HG03095 (cell line): ENCODE data around the gene SMR3A.

ENCODE experiments used
- ATAC-seq: cut with Tn5 transposase; IDR thresholded peaks from one replicate; pipeline ENCODE4 v1.9.1; 2021; ENCODE audit warnings: moderate library complexity; ENCODE audit not compliant: unreplicated experiment

Gene SMR3A

DNA sequence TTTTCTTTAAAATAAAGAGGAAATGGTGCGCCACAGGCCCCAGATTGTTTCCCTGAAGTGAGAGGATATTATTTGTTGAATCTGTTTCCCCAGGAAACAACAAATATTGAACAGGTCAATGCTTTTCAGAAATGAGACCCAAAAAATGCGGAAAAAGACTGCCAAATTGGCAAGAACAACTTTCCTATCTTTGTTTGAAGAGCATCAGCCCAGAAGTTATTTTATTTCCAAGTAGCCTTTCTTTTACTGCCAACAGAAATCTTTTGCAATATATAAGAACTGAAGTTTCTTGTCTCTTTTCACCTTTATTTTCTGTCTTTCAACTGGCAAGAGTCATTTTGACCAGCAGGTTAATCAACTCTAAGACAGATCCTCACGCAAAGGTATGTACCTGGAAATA, at the start of gene SMR3A:
Gene SMR3A, plus strand, starts transcription at position 301 of the 400 bp plus-strand sequence. CDS start 1,356 bp downstream, outside the sequence.
- ATAC-seq = no peak

DNA sequence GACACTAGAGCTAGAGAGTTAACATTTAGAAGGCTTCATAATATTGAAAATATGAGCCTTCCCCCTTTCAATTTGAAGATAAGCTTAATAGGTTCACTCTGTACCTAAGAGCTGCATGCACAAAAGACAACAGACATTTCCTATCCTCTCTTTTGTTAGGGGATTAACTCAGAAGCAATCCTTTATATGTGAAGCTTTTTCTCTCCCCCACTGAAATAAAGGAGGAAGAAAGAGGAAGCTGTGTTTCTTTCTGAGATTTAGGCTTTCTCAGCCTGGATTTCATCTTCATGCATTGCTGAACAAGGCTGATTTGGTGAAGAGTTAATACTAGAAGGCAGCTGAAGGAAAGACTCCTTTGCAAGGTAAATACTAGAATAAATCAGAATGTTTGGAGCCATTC, 46.8 kb upstream of the SMR3A start:
- ATAC-seq = no peak

DNA sequence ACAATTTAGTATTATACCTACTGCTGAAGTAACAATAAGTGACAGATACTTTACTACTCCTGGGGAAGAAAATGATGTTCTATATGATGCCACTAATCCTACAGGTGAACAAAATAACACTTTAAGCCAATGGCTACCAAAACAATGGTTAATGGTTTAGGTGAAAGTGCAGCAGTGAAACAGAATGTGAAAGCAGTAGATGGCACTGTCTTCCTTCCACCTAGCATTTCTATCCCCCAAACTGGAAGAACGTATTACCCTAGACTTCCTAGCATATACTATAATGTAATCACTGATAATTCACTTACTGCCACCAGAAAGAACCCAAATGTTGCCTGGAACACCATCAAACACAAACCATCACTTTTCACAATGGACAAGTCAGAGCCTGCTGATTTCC, 44.6 kb upstream of the SMR3A start:
- no peak for ATAC-seq

DNA sequence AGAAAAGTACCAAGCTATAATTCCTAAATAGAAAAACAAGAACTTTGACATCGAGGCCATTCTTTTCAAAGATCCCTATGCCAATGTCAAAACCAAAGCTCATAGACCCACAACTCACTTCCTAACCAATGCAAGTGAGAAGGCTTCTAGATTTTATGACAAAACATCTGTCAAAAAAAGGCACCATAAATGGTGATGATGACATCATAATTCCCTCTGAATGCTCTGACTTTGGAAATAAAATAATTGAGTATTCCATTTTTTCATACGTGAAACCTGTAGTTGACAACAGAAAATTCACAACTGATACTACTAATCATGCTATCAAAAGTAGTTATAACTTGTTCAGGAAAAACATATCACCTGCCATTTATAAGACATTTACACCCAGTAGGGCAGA, 34.5 kb upstream of the SMR3A start:
- no peak for ATAC-seq

DNA sequence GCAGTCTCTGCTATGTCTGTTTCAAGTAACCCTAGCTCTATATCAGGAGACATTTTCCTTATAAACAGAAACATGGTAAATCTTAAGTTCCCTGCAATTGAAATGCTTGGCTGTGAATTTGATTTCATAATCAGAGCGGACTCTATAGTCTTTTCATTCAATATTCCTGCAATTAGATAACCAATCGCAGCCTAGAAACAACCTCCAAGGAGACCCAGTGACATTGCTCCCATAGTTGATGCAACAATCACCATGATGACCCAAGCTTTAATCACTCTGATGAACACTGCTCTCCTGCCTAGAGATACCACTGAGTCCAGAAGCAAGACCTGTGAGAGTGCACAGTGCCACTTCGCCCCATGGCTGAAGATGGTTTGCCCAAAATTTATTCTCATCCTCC, 25.9 kb upstream of the SMR3A start, which contains the start of gene CABS1:
Gene CABS1, plus strand, starts transcription at position 301 of the 400 bp plus-strand sequence. Its CDS starts 59 bp downstream, at position 360.
- no peak for ATAC-seq

DNA sequence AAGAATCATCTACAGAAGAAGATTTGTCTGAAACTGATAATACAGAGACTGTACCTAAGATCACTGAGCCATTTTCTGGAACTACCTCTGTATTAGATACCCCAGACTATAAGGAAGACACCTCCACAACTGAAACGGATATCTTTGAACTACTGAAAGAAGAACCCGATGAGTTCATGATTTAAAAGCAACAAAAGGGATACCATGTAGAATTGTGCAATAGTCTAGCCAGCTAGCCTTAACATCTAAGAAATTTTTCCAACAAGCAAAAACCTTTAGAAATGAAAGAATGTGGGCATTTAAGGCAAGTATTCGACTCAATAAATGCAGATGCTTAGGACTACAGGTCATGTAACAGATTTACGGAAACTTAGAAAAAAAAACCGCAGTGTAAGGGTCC, 24.5 kb upstream of the SMR3A start:
- ATAC-seq = no peak

DNA sequence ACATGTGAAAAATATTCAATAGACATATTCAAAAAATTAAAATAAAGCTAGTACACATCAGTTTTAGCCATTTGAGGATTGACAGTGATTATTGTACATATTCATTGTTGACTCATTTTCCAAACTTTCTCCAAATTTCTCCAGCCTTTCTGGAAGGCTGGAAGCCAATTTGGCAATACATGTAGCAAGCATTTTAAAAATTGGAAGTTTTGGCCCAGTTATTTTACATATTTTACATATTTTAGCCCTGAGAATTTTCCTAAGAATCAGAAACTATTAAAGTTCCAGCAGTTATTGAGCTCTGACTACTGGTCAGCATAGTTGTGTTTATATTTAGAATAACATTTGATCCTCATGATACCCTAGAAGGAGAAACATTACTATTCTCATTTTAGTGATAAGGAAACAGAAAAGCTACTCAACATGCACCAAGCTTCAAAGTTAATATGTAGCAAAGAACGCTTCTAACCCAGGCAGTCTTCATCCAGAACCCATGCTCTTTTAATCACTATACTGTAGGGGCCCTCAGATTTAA, 22.6 kb upstream of the SMR3A start:
- no peak for ATAC-seq

DNA sequence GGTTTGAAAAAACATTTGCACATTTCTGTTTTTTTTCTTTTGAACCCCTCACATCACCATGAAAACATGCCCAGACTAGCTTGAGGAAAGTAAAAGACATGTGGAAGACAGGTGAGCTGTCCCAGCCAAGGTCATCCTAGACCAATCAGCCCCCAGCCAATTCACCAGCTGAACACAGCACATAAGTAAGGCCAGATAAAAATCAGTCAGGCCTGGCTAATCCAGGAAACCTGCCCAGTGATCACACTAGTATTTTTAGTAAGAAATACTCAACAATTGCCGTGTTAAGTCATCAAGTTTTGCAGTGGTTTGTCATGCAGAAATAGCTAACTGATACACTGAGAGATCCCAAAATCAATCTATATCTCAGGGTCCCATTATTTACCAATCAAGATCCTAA, 4.4 kb upstream of the SMR3A start:
- no peak for ATAC-seq

DNA sequence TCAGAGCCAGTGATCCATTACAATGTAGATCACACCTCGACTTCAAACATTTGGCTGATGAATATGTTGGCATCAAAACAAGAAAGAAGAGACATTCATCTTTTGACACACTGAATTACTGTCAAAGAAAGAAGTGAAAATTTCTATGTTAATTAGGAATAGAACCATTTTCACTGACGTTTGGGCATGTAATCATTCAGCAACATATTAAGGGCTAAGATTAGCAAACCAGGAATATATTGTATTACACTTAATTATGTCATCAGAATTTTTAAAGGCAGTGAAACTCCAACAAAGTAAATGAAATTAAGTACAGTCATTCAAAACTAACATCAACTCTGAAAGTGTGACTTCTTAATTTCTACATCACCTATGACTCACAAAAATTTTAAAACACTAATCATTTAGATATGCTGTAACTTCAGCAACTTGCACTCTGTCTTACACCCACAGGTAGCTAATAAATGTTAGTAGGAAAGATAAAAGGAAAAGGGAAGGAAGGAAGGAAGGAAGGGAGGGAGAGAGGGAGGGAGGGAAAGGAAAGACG, 1.4 kb upstream of the SMR3A start:
- no peak for ATAC-seq

DNA sequence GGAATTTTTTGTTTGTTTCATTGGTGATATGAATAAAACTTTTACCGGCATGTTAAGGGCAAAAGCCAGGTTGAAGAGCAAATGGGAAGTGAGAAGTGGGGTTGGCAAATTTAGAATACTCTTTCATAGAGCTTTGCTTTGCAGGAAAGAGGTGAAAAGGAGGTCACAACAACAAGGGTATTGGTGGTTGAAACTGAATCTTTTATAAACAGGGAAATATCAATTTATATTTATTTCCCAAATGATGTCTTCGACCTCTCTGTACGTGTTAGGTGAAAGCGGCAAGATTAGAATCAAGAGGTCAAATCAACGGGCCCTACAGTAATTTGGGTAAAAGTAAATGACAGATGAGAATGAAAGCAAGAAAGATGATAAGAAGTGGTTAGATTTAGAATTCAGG, 3.4 kb downstream of the SMR3A start:
- ATAC-seq = no peak

DNA sequence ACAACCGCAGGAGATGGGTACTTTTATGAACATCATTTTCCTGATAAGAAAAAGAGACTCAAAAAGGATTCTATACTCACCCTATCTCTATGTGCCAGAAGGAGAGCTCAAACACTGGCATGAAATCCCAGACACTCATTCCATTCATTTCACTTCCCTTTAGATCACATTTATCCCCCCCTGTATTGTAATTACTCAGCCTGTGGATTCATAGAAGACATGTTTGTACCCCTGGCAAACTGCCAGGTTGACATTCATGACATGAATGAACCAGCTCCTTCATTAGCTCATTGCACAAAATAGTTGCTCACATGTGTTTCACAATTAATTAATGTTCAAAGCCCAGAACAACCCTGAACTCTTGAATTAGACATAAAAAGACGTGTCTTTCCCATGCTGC, 4.9 kb downstream of the SMR3A start:
- ATAC-seq = no peak

DNA sequence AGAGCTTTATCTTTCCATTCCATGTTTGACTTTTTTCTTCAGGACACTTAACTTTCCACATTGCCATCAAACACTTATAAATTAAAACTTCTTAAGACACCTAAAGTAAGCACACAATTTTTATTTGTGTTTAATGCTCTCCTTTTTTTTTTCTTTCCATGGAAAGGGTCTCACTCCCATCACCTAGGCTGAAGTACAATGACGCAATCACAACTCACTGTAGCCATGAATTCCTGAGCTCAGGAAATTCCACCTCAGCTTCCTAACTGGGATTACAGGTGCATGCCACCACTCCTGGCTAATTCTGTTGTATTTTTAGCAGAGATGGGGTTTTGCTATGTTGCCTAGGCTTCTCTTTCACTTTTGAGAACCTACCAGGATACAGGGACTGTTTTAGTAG, 7.3 kb downstream of the SMR3A start:
- ATAC-seq = no peak

DNA sequence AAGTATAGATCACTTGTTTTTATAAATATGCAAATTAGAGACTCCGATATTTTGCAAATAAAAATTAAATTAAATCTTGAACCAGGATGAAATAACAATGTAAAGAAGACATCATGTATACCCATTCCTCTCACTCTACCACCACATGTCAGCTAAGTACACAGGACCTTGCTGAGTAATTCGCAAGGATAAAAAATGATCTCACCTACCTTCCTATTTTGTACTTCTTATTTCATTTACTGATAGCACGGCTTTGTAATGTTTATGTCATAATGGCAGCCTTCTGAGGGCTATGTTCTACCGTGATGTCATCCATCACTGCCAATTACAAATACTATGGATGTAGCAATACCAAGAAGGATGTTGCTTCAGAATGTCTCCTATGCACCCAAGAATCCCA, 11.4 kb downstream of the SMR3A start:
- ATAC-seq = no peak

DNA sequence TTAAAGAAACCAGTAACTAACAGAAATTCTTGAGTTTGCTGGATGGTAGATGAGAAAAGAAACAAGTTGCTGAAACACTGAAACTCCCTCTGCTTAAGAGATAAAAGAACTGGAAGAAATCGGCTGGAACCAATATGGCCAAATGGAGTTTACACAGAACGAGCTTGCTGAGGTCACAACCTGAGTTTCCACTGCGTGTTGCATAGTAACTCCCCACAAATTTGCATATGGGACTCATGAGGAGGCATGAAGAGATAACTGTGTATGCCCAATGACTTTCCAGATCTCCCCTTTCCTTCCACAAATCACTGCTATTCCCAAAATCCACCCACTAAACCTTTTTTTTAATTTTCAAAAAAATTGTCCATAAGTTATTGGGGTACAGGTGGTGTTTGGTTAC, 12.2 kb downstream of the SMR3A start:
- ATAC-seq = no peak

DNA sequence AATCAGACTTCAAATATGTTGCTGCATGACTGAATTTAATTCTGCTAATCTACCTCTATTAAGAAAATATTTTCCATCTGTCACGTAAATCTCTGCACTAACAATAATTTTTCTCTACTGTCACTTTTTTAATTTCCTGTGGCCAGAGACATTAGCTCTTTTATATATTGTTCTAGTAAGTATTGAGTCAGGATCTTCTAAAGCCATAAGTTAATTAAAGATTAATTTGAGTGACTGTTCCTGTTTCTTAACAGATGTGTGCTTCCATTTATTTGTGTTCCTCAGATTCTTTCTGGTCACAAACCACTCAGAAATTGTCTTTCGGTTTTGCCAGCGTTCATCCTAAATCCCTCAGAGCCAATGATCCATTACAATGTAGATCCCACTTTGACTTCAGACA, 20.0 kb downstream of the SMR3A start:
- ATAC-seq = no peak

DNA sequence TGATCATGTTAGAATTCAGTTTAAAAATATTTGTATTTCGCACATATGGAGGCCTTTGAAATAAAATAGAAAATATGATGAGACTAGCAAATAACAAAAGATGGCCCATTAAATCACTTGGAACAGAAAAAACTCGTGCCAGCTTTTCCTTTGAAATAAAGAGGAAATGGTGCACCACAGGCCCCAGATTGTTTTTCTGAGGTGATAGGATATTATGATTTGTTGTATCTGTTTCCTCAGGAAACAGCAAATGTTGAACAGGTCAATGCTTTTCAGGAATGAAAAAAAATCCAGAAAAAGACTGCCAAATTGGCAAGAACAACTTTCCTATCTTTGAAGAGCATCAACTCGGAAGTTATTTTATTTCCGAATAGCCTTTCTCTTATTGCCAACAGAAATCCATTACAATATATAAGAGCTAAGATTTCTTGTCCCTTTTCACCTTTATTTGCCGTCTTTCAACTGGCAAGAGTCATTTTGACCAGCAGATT, 22.2 kb downstream of the SMR3A start, which contains the start of gene SMR3B:
Gene SMR3B, plus strand, starts transcription at position 441 of the 491 bp plus-strand sequence. CDS start 1,380 bp downstream, outside the sequence.
- no peak for ATAC-seq

DNA sequence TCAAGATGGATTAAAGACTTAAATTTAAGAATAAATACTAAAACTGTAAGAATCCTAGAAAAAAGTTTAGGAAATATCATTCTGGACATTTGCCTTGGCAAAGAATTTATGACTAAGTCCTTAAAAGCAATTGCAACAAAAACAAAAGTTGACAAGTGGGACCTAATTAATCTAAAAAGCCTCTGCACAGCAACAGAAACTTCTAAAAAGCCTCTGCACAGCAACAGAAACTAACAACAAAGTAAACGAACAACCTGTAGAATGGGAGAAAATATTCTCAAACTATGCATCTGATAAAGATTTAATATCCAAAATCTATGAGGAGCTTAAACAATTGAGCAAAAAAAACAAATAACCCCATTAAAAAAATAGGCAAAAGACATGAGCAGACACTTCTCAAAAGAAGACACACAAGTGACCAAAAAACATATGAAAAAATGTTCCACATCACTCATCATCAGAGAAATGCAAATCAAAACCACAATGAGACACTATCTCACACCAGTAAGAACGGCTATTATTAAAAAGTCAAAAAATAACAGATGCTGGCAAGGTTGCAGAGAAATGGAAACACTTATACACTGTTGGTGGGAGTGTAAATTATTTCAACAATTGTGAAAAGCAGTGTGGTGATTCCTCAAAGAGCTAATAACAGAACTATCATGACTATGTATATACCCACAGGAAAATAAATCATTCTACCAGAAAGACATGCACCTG, 31.7 kb downstream of the SMR3A start:
- peak; percentile 46 for ATAC-seq

DNA sequence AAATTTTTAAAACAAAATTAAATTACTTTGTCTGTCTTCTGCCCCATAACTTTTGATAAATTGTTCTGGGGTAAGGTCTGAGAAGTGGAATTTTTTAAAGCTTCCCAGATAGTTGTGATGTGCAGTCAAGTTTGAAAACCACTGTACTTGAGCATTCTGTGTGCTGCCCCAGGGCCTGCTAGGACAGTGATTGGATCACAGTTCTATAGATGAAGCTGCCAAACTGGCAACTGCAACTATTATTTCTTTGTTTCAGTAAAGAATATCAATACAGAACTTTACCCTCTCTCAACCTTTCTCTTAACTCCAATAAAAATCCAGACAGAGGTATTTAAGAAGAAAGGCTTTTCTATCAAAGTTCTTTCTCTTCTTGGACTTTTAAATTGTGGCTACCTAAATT, 37.0 kb downstream of the SMR3A start, which contains the start of gene OPRPN:
Gene OPRPN, plus strand, starts transcription at position 361 of the 400 bp plus-strand sequence. CDS start 1,346 bp downstream, outside the sequence.
- no peak for ATAC-seq

DNA sequence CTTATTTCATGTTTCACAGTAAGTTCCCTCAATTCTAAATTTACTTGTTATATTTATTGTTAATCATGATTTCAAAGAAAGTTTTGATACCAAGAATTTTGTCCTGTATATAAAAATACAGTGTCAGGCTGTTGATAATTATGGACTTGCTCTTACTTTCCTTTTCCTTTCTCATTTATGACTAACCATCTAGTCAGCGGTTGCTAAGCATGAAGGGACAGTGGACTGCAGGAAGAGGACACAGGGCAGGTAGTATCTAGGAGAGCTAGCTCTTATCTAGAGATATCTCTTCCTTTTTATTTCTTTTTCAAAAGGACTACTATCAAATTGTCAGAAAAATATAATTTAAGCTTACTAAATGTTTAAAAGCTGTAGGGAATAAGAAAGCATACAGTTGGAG, 38.8 kb downstream of the SMR3A start:
- no peak for ATAC-seq

DNA sequence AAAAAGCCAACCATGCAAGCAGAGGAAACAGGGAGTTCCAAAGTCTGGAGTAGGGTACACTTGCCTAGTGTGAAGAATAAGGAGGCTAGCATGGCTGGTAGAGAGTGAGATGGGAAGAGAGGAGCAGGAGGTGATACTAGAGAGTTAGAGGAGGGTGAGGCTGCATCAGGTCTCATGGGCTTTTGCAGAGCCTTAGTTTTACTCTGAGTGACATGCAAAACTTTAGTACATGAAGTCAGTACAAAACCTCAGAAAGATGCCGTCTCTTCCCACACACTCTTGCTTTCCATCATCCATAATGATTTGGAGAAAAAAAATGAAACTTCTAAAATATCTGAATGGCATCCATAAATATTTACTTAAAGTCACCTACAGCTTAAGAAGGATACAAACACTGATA, 42.2 kb downstream of the SMR3A start:
- ATAC-seq = no peak

DNA sequence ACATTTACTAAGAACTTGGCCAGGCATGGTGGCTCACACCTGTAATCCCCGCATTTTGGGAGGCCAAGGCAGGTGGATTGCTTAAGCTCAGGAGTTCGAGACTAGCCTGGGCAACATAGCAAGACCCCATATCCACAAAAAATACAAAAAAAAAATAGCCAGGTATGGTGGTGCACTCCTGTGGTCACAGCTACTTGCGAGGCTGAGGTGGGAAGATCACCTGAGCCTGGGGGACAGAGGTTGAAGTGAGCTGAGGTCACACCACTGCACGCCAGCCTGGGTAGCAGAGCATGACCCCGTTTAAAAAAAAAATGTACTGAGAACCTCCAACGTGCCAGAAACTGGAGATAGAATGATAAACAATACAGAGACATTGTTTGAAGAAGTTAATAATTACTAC, 45.2 kb downstream of the SMR3A start:
- no peak for ATAC-seq
